Adipose tissue (tissue), 3 donors: ENCODE data around the gene CYSTM1. TPM values are rescaled to one million over a fixed set of nuclear protein-coding genes. Genes with fewer than 3 reads are reported as not detected.

Experiments
- polyA plus RNA-seq, 3 donors: library from polyadenylated mRNA; stranded (reverse); fragments of 200-250 nt; gene quantifications; one replicate each; pipeline ENCODE4 v1.2.3, GENCODE V29; 2013
- donor health status: healthy with polysubstance abuse.
- donor health status: Bipolar disorder and iron deficiency.
- donor health status: healthy.

The CYSTM1 gene
- polyA plus RNA-seq, 3 donors, result 72.8 to 218 (median 107) TPM

Other genes with a start within 250 kb of the CYSTM1 start
- gene NRG2, start 131.9 kb upstream of the CYSTM1 start, polyA plus RNA-seq, result 1 to 10 TPM; 2.0 to 4.8 (median 3.1) TPM
- gene PURA, start 61.1 kb upstream of the CYSTM1 start, polyA plus RNA-seq, result 10 to 100 TPM in 1 of 3 donors, 1 to 10 TPM in 2; 2.5 to 10.2 (median 3.9) TPM
- 10 to 100 TPM in 1 of 3 donors, 1 to 10 TPM in 2; 3.3 to 17.4 (median 3.6) TPM for gene IGIP, start 49.3 kb upstream of the CYSTM1 start, polyA plus RNA-seq
- 10 to 100 TPM; 30.2 to 94.8 (median 85.1) TPM for gene PFDN1, start 127.9 kb downstream of the CYSTM1 start, polyA plus RNA-seq
- 10 to 100 TPM in 2 of 3 donors, 1 to 10 TPM in 1; 3.5 to 40.2 (median 20.0) TPM for gene HBEGF, start 171.4 kb downstream of the CYSTM1 start, polyA plus RNA-seq
- gene SLC4A9, start 185.0 kb downstream of the CYSTM1 start, polyA plus RNA-seq, result under 1 TPM in 2 of 3 donors, not detected in 1; 0.06 to 0.12 TPM
- 10 to 100 TPM; 32.7 to 42.7 (median 36.8) TPM for gene ANKHD1, start 226.6 kb downstream of the CYSTM1 start, polyA plus RNA-seq